ENCODE results near the gene DUSP28. TPM values are rescaled to one million over a fixed set of nuclear protein-coding genes. Genes with fewer than 3 reads are reported as not detected.

The DUSP28 gene
- total and polyA plus RNA-seq, 2 of the 13 experiments (the other 11 are each of a cell fraction or from before 2014, with no cell fraction given) = 5.2 to 8.6 TPM

GRCh38 chr2:240578488-240578887, 18.3 kb downstream of the DUSP28 start:
- Histone ChIP-seq H3K36me3 (replicated peaks in 1 of 2; ENCODE audit: control insufficient read depth in 1 of 2, insufficient read depth in 2 of 2, low read length in 2 of 2) (peaks cover 3 to 13% of the 10 kb centered on the region in 2 experiments; a peak in 4 of 5 replicates), H3K27me3 (ENCODE audit: control insufficient read depth in 1 of 2, insufficient read depth in 2 of 2, low read length in 2 of 2) (no peaks in the 10 kb centered on the region), H3K79me2 (ENCODE audit: insufficient read depth, low read length) (peaks cover 27% of the 10 kb centered on the region), H4K20me1 (ENCODE audit: insufficient read depth, low read length) (peaks cover 3% of the 10 kb centered on the region; the same call in 1 of the 2 replicates), H3K4me1 (ENCODE audit: insufficient read depth, low read length) (peaks cover 48% of the 10 kb centered on the region), H3K27ac (ENCODE audit: extremely low read length, insufficient read depth, low read length) (no peak overlapping the region), H3K4me2 (ENCODE audit: low read depth, low read length) (no peak overlapping the region), H3K9ac (ENCODE audit: insufficient read depth, low read depth, low read length) (no peak overlapping the region), H3K9me3 (ENCODE audit: low read length) (no peaks in the 10 kb centered on the region), H2AFZ (ENCODE audit: low read length) (no peak overlapping the region), H3K4me3 (replicated peaks in 1 of 3; ENCODE audit: insufficient read depth in 1 of 3, low read depth in 2 of 3, low read length in 3 of 3) (no peak overlapping the region)
- intact Hi-C loops (cut with micrococcal nuclease; ENCODE audit: unreplicated experiment) (no loop called here), in situ Hi-C loops (cut with HindIII; ENCODE audit: extremely low pct_ligation_motif_present, low pct_unique_long_range_greater_than_20kb) (no loop called here)
- CTCF ChIA-PET (ENCODE audit: low intra/inter-chr PET ratio, low total read pairs) = no interaction called here
- POLR2A ChIA-PET = interaction anchor here (0.9 to 3.2 kb wide), 3 partner anchors 8 to 12 kb away, joined by 4 to 11 read pairs (median 6); partner anchors contain the start of genes CAPN10 and RNPEPL1
- BruUV-seq (replicated peaks) = no TSS peak
- DNase-seq (ENCODE audit: low spot score) (no peak), ATAC-seq (no peak), FAIRE-seq (no peak)
- 100% methylated on average over 6 of the region's 8 CpGs for WGBS (ENCODE audit: low lambda C conversion rate)
- TF ChIP-seq ZNF367 (CRISPR knock-in tag; IDR thresholded peaks at IDR 0.05; ENCODE audit: borderline replicate concordance) (no peak), YY1 (IDR thresholded peaks at IDR 0.05; ENCODE audit: insufficient read depth, insufficient replicate concordance, low read depth, low read length) (no peak), ZBTB14 (CRISPR knock-in tag; IDR thresholded peaks at IDR 0.05) (0 out of 2 replicates have a peak, but pooled peaks have one; percentile 13), ARID5B (CRISPR knock-in tag; IDR thresholded peaks at IDR 0.05) (no peak), POLR2A (IDR thresholded peaks at IDR 0.05; ENCODE audit: insufficient read depth in 1 of 2, low read depth in 2 of 2, low read length in 2 of 2) (peak in 1 of 2 experiments; percentile 9; a peak in 1 of 4 replicates), FLYWCH1 (CRISPR knock-in tag; IDR thresholded peaks at IDR 0.05) (no peak), NFYB (CRISPR knock-in tag; IDR thresholded peaks at IDR 0.05) (no peak), NFIB (CRISPR knock-in tag; IDR thresholded peaks at IDR 0.05; ENCODE audit: borderline replicate concordance) (no peak), ATF1 (CRISPR knock-in tag; IDR thresholded peaks at IDR 0.05) (no peak), RARA (CRISPR knock-in tag; IDR thresholded peaks at IDR 0.05) (no peak), AGO2 (optimal IDR thresholded peaks at IDR 0.05; ENCODE audit: low read depth, low read length) (peak; percentile 49), KLF6 (CRISPR knock-in tag; IDR thresholded peaks at IDR 0.05) (no peak), AGO1 (IDR thresholded peaks at IDR 0.05; ENCODE audit: low read depth, low read length, poor library complexity, severe bottlenecking) (peak; percentile 11), ZNF800 (CRISPR knock-in tag; IDR thresholded peaks at IDR 0.05) (no peak)
- TF ChIP-seq, protein P1, sequence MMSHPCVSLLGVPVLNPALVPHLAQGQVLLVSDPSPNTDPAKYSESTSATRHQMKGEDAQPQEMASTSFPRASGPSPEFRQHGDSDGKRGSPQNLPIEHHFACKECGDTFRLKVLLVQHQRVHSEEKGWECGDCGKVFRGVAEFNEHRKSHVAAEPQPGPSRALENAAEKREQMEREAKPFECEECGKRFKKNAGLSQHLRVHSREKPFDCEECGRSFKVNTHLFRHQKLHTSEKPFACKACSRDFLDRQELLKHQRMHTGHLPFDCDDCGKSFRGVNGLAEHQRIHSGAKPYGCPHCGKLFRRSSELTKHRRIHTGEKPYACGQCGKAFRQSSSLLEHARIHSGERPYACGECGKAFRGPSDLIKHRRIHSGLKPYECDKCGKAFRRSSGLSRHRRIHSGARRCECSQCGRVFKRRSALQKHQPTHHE (CRISPR knock-in tag; IDR thresholded peaks at IDR 0.05; ENCODE audit: borderline replicate concordance) = 0 out of 2 replicates have a peak, but pooled peaks have one; percentile 18
